NCI-H1092 (cell line): ENCODE results near the gene RASGEF1C.

ENCODE experiments used
- DNase-seq: peaks from one replicate; lab custom pipeline; 2025; lab: John Stamatoyannopoulos, UW

RASGEF1C gene

GRCh38 chr5:180179442-180180420 is 29.3 kb downstream of the RASGEF1C start:
- DNase-seq: no peak

- DNase-seq: no peak
Measured at GRCh38 chr5:180178531-180179441, 30.2 kb downstream of the RASGEF1C start.

GRCh38 chr5:180176191-180176590 is 32.8 kb downstream of the RASGEF1C start:
- no peak for DNase-seq

GRCh38 chr5:180175015-180175431 is 34.0 kb downstream of the RASGEF1C start:
- no peak for DNase-seq

- no peak for DNase-seq
Measured at GRCh38 chr5:180174587-180174972, 34.4 kb downstream of the RASGEF1C start.

- no peak for DNase-seq
Measured at GRCh38 chr5:180173875-180174586, 35.0 kb downstream of the RASGEF1C start.

- no peak for DNase-seq
Measured at GRCh38 chr5:180173198-180173544, 35.8 kb downstream of the RASGEF1C start.

GRCh38 chr5:180172447-180173197 is 36.4 kb downstream of the RASGEF1C start:
- DNase-seq: peak; percentile 43

GRCh38 chr5:180171568-180172094 is 37.4 kb downstream of the RASGEF1C start:
- no peak for DNase-seq

- DNase-seq: no peak
Measured at GRCh38 chr5:180170810-180171567, 38.0 kb downstream of the RASGEF1C start.

GRCh38 chr5:180170106-180170809 is 38.8 kb downstream of the RASGEF1C start:
- DNase-seq: no peak

GRCh38 chr5:180169248-180170105 is 39.5 kb downstream of the RASGEF1C start:
- DNase-seq: no peak

GRCh38 chr5:180168758-180169157 is 40.3 kb downstream of the RASGEF1C start:
- no peak for DNase-seq

GRCh38 chr5:180166176-180166575 is 42.8 kb downstream of the RASGEF1C start:
- DNase-seq: no peak

GRCh38 chr5:180162304-180162661 is 46.7 kb downstream of the RASGEF1C start:
- DNase-seq: no peak

GRCh38 chr5:180161420-180162303 is 47.3 kb downstream of the RASGEF1C start:
- DNase-seq: peak; percentile 49

GRCh38 chr5:180160789-180161188 is 48.2 kb downstream of the RASGEF1C start:
- DNase-seq: no peak

- DNase-seq: no peak
Measured at GRCh38 chr5:180160215-180160614, 48.8 kb downstream of the RASGEF1C start.
